Stimulated activated CD4-positive, alpha-beta T cell treated with anti-CD3 and anti-CD28 coated beads, Interleukin-4, amount 100 ng/mL, for 48 hours (primary cell): Measurements from ENCODE around the gene IFNLR1.

Experiments
- DNase-seq, 2 donors: peaks; one replicate each; pipeline ENCODE4 v3.0.0-alpha.2; 2020; ENCODE audit warnings: low read depth in 2 of 2

IFNLR1 gene

DNA sequence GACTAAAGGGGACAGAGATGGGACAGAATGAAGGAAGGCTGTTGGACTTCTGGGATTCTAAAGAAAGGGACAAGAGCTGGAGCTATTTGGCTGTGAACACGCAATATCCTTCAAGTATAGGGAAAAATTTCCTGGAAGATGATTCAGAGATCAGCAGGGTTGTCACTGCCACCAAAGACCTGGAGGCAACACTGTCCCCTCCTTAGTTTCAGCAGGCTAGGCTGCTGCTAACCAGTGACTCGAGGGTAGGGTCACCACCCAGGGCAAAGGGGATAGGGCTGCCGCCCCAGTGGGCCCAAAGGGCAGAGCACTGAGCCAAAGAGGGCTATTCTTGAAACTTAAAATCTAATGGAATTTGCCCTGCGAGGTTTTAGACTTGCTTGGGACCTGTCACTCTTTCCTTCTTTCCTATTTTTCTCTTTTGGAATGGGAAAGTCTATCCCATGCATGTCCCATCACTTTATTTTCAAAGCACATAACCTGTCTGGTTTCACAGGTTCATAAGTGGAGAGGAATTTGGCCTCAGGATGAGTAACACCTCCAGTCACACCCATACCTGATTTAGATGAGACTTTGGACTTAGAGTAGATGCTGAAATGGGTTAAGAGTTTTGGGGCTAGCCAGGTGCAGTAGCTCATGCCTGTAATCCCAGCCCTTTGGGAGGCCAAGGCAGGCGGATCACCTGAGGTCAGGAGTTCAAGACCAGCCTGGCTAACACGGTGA lies 11.9 kb downstream of the IFNLR1 start:
- DNase-seq: no peak

DNA sequence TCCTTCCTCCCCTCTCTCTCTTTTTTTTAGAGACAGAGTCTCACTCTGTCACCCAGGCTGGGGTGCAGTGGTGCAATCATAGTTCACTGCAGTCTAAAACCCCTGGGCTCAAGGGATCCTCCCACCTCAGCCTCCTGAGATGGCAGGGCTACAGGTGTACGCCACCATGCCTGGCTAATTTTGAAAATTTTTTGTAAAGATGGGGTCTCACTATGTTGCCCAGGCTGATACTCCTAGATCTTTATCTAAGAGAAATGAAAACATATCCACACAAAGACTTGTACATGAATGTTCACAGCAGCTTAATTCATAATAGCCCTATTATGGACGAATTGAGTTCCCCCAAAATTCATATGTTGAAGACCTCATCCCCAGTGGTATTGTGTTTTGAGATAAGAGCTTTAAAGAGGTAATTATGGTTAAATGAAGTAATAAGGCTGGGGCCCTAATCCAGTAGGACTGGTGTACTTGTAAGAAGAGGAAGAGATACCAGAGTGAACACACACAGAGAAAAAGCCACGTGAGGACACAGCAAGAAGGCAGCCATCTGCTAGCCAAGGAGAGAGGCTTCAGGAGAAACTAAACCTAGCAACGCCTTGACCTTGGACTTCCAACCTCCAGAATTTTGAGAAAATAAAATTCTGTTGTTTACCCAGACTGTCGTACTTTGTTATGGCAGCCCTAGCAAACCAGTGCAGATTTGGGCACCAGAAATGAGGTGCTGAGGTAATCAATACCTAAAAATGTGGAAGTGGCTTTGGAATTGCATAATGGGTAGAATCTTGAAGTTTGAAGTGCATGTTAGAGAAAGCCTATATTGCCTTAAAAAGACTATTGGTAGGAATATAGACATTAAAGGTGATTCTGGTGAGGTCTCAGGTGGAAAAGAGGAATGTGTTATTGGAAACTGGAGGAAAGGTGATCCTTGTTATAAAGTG lies 13.2 kb downstream of the IFNLR1 start:
- DNase-seq: no peak

DNA sequence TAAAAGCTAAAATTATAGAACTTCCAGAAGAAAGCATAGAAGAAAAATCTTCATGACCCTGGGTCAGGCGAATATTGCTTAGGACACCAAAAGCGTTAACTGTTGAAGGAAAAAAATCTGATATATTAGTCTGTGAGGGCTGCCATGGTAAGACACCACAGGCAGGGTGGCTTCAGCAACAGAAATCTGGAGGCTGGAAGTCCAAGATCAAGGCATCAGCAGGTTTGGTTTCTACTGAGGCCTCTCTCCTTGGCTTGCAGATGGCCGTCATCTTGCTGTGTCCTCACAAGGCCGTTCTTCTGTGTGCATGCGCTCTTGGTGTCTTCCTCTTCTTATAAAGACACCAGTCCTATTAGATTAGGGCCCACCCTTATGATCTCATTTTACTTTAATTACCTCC lies 14.5 kb downstream of the IFNLR1 start:
- no peak for DNase-seq

DNA sequence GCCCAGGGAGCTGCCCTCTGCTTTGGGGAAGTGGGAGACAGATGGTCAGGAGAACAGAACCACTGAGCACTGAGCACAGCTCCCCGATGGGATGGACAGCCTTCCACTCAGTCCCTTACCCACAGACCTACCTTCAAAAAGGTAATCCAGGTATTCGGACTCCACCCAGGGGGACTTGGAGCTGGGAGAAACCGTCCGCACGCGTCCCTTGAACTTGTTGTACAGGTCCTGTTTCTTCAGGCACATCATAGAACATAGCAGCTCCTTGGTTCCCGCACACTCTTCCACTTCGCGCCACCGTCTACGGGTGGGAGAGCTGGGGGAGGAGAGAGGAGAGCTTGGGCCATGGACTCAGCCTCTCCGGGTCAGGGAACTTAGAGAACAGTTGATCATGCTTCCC lies 17.8 kb downstream of the IFNLR1 start:
- DNase-seq: no peak

DNA sequence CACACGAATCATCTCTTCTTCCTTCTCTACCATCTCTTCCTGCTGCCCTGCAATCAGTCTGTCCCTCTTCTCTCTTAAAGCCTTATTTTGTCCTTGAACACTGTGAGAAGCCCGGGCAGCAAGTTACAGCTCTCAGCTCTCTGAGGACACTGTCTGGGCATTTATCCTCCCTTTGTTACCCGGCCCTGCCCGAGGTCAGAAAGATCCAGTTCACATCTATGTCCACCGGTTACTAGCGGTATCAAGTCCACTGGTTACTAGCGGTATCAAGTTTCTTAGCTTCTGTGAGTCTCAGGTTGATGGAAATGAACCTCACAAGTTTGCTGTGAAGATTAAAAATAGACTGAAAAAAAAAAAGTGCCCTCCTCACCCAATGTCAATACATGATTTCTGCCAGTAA lies 18.8 kb downstream of the IFNLR1 start:
- DNase-seq: no peak

DNA sequence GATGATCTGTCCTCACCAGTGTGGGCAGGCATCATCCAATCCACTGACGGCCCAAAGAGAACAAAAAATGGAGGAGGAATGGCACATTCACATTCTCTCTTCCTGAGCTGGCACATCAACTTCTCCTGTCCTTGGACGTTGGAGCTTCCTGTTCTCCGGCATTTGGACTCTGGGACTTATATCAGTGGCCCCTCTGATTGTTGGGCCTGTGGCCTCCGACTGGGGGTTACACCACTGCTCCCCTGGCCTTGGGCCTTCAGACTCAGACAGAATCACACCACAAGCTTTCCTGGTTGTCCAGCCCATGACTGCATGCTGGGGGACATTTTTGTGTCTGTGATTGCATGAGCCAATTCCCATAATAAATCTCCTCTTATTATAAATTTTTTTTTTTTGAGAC lies 20.1 kb downstream of the IFNLR1 start:
- DNase-seq: no peak

DNA sequence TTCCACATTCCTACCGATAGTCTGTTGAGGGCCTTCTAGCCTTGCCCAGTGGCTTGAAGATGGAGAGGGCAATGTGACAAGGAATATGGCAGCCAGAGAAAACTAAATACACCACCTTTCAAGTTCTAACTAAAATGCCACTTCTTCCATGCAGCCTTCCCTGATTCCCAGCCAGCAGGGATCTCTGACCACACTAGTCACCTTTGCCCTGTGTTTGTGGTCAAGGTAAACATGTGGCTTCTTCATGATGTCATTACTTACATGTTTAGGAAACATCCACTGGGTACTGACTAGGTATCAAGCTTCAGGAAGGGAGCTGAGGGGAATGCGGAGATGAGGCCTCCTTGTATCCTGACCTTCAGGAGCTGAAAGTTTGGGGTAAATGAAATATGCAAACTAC lies 21.6 kb downstream of the IFNLR1 start:
- DNase-seq: no peak

DNA sequence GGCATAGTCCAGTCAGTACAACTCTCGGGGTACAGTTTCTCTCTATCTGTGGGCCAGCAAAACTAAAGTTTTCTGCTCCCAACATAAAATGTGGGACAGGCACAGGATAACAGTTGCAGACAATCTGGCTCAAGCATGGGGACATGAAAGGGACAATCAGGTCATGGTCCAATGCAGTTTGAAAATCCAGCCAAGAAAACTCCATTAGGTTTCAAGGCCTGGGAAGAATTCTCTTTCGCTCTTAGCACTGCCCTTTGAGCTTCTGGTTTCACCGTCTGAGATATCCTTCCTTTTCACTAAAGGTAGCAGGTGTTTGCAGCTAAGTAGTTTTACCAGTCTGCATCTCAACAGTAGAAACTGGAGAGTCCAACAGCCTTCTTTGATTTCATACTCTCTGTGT lies 23.1 kb downstream of the IFNLR1 start:
- DNase-seq: no peak

DNA sequence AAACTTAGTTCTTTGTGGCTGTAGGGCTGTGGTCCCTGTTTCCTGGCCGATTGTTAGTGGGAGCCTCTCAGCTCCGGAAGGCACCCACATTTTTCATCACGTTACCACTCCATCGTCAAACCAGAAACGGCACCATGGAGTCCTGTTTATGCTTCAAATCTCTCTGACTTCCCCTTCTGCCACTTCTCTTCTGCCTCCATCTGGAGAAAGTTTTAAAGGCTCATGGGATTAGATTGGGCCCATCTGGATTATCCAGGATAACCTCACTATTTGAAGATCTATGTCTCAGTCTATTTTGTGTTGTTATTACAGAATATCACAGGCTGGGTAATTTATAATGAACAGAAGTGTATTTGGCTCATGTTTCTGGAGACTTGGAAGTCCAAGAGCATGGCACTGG lies 24.9 kb downstream of the IFNLR1 start:
- no peak for DNase-seq

DNA sequence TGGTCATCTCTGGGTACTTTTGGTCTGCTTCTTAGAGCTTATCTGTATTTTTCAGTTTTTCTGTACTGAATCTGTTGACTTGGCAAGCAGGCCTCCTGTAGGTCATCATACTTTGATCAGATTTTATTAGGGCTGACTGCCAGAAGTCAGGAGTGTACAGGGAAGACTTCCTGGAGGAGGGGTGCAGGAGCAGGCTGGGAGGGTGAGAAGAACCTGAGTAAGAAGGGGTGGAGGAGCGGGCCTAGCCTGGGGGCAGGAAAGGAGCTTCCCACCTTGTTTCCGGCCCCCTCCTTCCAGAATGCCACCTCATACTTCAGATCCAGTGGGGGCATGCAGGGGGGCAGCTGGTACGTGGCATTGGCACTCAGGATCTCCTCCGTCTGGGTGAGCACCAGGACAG lies 25.8 kb downstream of the IFNLR1 start:
- no peak for DNase-seq

DNA sequence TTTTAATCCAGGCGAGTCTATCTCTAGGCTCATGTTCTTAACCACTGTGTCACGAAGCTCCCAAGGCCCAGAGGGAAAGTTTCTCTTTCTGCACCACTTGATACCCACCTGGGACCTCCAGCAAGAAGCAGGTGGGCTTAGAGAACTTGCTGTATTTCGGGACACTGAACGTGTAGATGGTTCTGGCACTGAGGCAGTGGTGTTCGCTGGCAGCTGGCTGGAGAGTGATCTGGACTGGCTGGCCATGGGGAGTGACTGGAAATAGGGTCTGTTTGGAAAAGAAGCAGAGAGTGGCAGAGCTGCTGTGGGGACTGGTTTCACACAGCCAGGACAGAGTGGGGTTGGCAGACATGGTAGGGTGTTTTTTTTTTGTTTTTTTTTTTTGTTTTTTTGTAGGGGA lies 27.7 kb downstream of the IFNLR1 start:
- no peak for DNase-seq

DNA sequence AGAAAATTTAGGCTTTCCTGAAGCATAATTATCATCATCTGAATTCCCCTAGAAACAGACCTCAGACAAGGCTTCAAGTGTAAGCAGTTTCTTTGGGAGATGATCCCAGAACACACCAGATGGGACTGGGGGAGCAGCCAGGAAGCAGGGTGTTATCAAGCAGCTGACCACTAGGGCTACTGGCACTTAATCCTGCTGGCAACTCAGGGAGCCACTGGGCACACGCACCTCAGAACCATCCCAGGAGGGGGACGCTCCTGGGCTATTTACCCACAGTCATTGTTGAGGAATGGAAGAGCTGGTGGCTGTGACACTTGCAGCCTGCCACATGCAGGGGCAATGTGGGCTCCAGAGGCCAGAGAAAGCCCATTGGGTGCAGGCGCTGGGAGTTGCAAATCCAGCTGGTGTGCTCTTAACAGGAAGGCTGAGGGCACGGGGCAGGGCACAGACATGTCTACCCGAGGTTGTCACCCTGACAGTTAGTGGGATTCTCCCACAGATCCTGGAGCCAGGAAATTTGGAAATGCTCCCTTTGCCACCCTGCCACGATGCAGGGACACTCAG lies 29.1 kb downstream of the IFNLR1 start:
- DNase-seq: no peak

DNA sequence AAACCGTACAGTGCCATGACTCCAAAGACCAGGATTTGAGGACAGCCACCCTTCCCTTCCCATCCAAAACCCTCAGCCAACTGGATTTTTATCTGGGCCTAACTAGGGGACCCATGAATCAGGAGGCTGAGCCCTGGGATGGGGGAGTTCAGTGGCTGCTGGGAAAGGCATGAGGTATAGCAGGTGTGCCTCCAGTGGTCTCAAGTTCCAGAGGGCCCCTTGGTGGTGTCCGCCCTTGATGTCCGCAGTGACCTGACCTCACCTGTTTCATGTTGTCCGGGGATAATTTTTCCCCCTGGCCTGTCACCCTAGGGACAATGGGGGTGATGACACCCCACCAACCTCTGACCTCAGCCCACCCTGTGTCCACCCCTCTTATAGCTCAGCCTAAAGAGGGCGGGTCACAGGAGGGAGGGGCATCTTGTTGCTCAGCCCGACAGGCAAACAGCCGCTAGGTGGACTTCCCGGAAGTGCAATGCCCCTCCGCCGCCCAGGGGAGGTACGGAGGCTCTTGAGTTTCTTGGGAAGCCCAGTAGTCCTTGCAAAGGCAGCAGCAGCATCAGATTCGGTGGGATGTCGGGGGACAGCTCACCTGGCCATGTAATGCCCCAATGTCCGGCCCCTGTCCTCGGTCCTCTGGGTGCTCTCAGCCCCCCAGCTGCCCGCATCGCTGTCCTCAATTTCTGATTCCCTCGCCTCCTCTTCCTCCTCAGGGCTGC lies 30.4 kb downstream of the IFNLR1 start:
- DNase-seq: no peak

DNA sequence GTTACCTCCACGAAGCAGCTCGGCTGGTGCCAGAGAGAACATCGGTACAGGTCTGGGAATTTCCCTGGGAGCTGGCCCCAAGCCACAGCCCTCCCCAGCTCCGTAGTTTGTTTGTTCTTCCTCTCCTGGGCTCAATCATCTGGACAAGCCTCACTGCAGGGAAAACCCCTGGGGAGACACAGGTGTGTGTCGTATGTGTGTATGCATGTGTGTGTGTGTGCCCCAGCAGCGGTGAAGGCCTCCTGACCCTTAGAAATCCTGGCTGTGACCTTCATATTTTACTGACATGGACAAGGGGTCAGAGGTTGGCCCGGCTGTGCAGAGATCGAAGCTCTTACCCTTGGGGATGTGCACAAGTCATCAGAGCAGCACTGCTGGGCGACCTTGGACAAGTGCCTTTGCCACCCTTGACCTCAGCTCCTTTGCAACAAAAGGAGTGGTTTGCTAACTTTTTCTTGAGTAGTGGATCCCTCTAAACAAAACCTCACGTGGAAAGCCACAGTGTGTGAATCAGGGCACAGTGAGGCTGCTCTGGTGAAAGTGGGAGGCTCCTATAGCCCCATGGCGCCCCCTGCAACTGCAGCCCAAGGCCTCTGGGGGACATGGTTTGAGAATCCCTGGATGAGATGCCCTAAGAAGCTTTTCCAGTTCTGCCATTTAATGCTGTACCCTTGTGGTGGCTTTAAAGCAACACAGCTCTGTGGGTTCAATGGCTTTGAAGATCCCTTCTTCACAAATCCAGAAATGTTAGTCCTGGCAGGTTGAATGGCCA lies 31.9 kb downstream of the IFNLR1 start:
- DNase-seq: no peak

DNA sequence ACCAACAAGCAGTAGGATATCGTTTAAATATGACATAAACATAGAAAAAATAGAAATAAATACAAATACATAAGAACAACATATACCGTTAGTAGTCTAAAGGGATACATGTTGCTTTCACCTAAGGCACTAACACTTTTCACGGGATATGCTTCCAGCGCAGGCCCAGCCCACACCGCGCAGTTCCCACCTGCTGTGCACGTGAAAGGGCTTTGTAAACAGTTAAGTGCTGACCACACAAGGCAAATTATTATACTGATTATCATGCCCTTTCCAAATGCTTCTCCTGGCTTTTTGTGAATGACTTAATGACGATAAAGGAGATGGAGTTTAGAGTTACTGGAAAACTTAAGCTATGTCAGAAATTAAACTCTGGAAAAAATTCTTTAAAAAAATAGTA lies 32.9 kb downstream of the IFNLR1 start:
- no peak for DNase-seq

DNA sequence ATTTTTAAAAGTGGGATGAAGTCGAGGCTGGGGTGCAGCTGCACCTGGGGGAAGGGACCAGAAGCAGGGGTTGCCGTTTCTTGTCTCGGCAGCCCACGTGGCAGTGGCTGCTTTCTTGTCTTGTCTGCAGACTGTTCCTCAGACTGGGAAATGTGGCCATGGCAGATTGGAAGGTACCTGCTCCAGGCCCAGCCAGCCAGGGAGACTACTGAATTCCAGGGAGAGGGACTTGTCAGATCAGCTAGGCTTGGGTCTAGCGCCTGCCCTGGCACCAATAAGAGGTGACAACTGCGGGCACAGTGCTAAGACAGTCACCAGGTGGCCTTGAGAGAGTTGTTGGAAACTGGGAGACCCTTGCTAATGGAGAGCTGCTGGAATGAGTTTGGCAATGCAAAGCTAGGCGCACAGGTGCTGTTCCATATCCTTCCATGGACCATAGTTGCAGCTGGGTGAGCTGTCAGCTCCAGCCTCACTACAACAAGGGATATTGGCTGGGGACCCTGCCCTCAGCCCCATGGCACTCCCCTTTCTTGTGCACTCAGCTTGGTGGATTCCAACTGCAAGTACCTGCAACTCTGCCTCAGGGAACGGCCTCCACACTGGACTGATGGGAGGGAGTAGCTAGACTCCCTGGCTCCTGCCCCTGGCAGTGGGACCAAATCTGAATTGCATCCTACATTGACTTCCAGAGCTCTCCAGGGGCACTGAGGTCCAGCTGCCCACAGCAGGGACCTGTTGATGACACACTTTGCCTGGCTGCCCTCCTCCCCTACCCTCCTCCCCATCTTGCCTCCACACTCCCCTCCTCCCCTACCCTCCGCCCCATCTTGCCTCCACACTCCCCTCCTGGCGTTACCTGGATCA lies 34.2 kb downstream of the IFNLR1 start:
- no peak for DNase-seq

DNA sequence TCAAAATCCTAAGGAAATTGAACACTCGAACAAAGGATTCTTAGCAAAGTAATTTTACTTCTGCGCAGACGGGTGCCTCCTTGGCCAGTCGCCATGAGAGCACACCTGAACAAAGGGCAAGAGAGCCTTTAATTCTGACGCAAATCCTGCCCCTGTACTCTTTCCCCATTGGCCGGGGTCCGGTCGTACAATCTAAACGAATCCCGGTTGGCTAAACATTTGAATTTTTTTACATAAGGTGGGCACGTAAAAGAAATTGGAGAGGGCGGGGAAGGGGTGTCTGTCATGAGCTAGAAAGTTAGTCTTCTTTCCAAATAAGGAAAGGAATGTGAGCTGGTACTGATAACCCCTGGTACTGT lies 35.9 kb downstream of the IFNLR1 start:
- no peak for DNase-seq

DNA sequence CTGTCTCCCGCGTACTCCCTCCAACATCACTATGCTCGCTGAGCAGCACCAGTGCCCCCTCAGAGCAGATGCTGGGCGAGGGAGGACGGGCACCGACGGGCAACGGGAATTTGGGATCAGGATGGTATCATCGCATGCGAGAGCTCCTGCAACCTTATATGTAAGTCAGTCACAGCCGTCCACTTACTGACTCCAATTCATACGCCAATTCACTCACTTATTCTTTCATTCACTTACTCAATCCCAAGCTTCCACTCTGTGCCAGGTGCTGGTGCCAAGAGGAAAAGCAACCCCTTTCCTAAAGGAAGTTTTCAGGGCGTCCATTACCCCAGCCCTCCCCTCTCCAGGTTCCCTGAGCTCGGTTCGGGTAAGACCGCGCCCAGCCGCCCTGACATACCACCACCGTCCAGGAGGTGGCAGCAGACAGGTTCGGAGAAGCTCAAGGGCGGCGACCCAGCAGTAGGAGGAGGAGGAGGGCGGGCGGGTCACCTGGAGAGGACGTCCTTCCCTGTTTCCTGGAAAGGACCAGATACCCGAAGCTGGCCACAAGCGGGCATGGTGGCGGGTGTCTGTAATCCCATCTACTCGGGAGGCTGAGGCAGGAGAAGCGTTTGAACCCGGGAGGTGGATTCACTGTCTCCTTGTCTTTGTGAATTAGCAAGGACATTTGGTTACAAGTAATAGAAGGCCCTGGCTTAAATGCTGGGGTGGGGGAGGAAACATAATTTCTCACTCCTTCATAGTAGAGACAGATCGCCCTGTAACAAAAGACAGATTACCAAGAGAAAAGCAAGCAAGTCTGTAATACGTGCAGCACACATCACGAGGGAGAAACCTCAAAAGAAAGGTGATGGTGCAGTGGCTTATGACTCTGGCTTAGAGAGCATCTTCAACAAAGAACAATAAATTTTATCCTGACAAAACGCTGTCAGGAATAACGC lies 36.6 kb downstream of the IFNLR1 start:
- peak; percentile 86 to 94 for DNase-seq

DNA sequence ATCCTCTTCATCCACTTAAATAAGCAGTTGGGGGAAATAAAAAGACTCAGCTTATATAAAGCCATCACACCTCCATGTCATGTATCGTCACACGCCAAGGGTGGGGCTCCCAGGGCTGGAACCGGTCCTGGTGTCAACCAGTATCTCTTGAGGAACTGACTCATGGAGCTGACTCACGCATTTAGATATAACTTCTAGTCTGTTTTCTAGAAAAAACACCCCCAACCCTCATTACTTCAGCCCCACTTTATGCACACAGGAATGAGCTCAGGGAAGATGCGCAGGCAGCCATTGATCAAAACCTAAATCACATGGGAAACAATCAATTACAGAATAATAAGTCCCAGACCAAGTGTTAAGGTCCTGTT lies 37.2 kb downstream of the IFNLR1 start:
- DNase-seq: peak; percentile 44 to 49
